Hindlimb muscle (tissue), 1 donor: ENCODE data around the gene TMEM9. TPM values are rescaled to one million over a fixed set of nuclear protein-coding genes. Genes with fewer than 3 reads are reported as not detected.
A peak's percentile ranks its signal among the peaks of the same experiment; 100 is the strongest.
"Not testable (repeated sequence)": the region's sequence is repeated elsewhere in the genome, so short reads cannot be mapped to it uniquely, and the experiment has no call there.

Experiments used
- DNase-seq: peaks from one replicate; pipeline ENCODE4 v3.0.0-alpha.2; 2013
- polyA plus RNA-seq: library from polyadenylated mRNA; unstranded; fragments of 120-200 nt; gene quantifications from one replicate; pipeline ENCODE4 v1.2.1, GENCODE V29; 2013; ENCODE audit not compliant: insufficient read length

TMEM9 gene
- polyA plus RNA-seq, 1 donor, result 62.2 TPM

- no peak for DNase-seq
These were observed 18.8 kb upstream of the TMEM9 start for GRCh38 chr1:201172999-201173610.

- DNase-seq, result no peak
These were observed 18.1 kb upstream of the TMEM9 start for GRCh38 chr1:201172326-201172725.

GRCh38 chr1:201171063-201172036 lies 17.1 kb upstream of the TMEM9 start:
- peak; percentile 65 for DNase-seq

GRCh38 chr1:201170533-201171062 lies 16.3 kb upstream of the TMEM9 start:
- DNase-seq, result peak; percentile 93

GRCh38 chr1:201169971-201170532 lies 15.8 kb upstream of the TMEM9 start:
- no peak for DNase-seq

GRCh38 chr1:201169203-201169602 lies 14.9 kb upstream of the TMEM9 start:
- no peak for DNase-seq

- DNase-seq, result no peak
These were observed 13.0 kb upstream of the TMEM9 start for GRCh38 chr1:201167041-201167991.

- no peak for DNase-seq
These were observed 10.4 kb upstream of the TMEM9 start for GRCh38 chr1:201164645-201165044.

GRCh38 chr1:201163707-201164106 lies 9.4 kb upstream of the TMEM9 start:
- DNase-seq, result no peak

GRCh38 chr1:201163036-201163435 lies 8.8 kb upstream of the TMEM9 start:
- not testable (repeated sequence) for DNase-seq

- no peak for DNase-seq
These were observed 3.7 kb upstream of the TMEM9 start for GRCh38 chr1:201157949-201158348.

GRCh38 chr1:201156819-201157218 lies 2.5 kb upstream of the TMEM9 start:
- no peak for DNase-seq

GRCh38 chr1:201156346-201156745 lies 2.1 kb upstream of the TMEM9 start:
- no peak for DNase-seq

GRCh38 chr1:201155354-201155753 lies 1.1 kb upstream of the TMEM9 start:
- no peak for DNase-seq

GRCh38 chr1:201153474-201154388 lies 543 bp downstream of the TMEM9 start:
- no peak for DNase-seq

GRCh38 chr1:201149400-201149799 lies 4.9 kb downstream of the TMEM9 start:
- DNase-seq, result no peak

- no peak for DNase-seq
These were observed 6.8 kb downstream of the TMEM9 start for GRCh38 chr1:201147396-201148015.

GRCh38 chr1:201146626-201147390 lies 7.5 kb downstream of the TMEM9 start:
- DNase-seq, result no peak

GRCh38 chr1:201145816-201146215 lies 8.5 kb downstream of the TMEM9 start:
- DNase-seq, result no peak

GRCh38 chr1:201145132-201145531 lies 9.1 kb downstream of the TMEM9 start:
- no peak for DNase-seq
